Measurements from ENCODE around the gene RIPK3.
"Not testable (repeated sequence)": the region's sequence is repeated elsewhere in the genome, so short reads cannot be mapped to it uniquely, and the experiment has no call there.

RIPK3 gene

DNA sequence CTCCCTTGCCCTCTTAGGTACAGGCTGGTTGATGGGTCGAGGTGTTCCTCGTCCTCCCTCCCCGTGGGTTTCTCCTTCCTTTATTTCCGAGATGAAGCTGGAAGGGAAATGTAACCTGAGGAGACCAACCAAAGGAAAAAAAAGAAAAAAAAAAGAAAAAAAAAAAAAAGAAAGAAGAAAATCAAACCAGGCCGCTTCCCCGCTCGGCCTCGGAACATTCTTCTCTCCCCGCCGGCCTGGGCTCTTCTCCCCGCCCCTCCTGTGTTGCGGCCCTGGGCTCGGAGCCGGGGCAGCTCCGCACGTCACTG is 26.6 kb upstream of the RIPK3 start:
- DNase-seq: no peak
- H3K9me3 Mint-ChIP-seq: no peaks in the 10 kb centered on the region
- no peak overlapping the region for H3K27ac Mint-ChIP-seq
- H3K4me1 Mint-ChIP-seq: peaks cover 30% of the 10 kb centered on the region
- H3K27me3 Mint-ChIP-seq: peaks cover 85% of the 10 kb centered on the region
- no peak overlapping the region for H3K4me3 Mint-ChIP-seq
- H3K36me3 Mint-ChIP-seq: peaks cover 2% of the 10 kb centered on the region
- CTCF ChIA-PET: interaction anchor here (1.5 to 2.3 kb wide), 3 partner anchors 53 to 70 kb away, joined by 4 to 38 read pairs (median 15); partner anchors contain the start of gene KHNYN

DNA sequence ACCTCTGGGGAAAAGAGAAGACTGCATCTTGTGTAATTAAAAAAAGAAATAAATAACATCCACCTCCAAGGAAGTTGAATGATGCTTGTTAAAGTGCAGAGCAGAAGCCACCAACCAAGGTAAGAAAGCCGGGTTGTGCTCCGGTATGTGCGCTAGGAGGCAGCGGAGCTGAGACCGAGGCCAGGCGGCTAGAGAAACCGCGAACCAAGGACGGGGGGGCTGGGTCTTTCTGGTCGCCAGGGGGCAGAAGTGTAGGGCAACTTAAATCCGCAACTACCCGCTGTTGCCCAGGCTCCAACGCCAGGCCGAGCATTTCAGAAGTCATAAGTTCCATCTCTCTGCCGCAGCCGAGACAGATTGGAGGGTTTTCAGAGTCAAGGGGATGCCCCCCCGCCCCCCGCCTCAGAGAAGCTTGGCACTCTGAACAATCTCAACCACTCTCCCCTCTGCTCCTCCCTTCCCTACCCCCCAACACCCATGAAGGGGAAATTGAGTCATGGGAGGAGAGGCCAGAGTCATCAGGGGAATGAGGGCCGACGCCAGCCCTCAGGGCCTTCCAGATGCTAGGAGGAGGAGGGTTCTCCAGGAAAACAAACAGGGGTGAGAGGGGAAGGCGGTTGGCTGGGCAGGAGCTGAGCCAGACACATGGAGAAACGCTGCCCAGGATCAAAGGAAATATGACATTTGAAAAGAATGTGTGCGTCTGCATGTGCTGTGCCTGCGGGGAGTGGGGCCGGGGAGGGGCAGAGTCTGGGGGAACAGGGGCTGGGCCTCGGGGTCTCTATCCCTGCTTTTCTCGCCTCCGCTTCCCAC is 26.0 kb upstream of the RIPK3 start:
- H3K4me3 Mint-ChIP-seq: no peak overlapping the region
- peak; percentile 70 for DNase-seq
- no peaks in the 10 kb centered on the region for H3K9me3 Mint-ChIP-seq
- H3K27me3 Mint-ChIP-seq: peaks cover 84% of the 10 kb centered on the region
- no peak overlapping the region for H3K27ac Mint-ChIP-seq
- H3K36me3 Mint-ChIP-seq: peaks cover 2% of the 10 kb centered on the region
- CTCF ChIA-PET: interaction anchor here (0.8 to 2.3 kb wide), 5 partner anchors 31 to 71 kb away, joined by 3 to 38 read pairs (median 4); partner anchors contain the start of gene KHNYN
- H3K4me1 Mint-ChIP-seq: peaks cover 30% of the 10 kb centered on the region

- Mint-ChIP-seq H3K27ac (no peak overlapping the region), H3K36me3 (peaks cover 2% of the 10 kb centered on the region), H3K4me1 (peaks cover 30% of the 10 kb centered on the region), H3K27me3 (peaks cover 83% of the 10 kb centered on the region), H3K9me3 (no peaks in the 10 kb centered on the region), H3K4me3 (no peak overlapping the region)
- CTCF ChIA-PET: interaction anchor here (0.8 to 2.3 kb wide), 4 partner anchors 31 to 72 kb away, joined by 3 to 38 read pairs (median 10); partner anchors contain the start of gene KHNYN
- DNase-seq: no peak
Measured at GRCh38 chr14:24364841-24365240, 25.1 kb upstream of the RIPK3 start.

DNA sequence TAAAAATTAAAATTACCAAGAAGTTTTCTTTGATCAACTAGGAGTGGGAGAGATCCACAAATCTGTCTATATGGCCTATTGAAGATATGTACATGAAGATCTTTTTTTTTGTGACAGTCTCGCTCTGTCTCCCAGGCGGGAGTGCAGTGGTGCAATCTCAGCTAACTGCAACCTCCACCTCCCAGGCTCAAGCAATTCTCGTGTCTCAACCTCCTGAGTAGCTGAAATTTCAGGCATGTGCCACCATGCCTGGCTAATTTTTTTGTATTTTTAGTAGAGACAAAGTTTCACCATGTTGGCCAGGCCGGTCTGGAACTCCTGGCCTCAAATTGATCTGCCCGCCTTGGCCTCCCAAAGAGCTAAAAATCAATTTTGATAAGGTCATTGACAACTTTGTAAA is 23.6 kb upstream of the RIPK3 start:
- Mint-ChIP-seq H3K9me3 (no peaks in the 10 kb centered on the region), H3K27ac (no peak overlapping the region), H3K36me3 (peaks cover 2% of the 10 kb centered on the region), H3K4me3 (no peak overlapping the region), H3K4me1 (peaks cover 26% of the 10 kb centered on the region), H3K27me3 (peaks cover 71% of the 10 kb centered on the region)
- CTCF ChIA-PET: interaction anchor here (1.1 kb wide), 1 partner anchor 68 kb away, joined by 3 read pairs; no protein-coding TSS in a partner anchor
- no peak for DNase-seq

- peaks cover 1% of the 10 kb centered on the region for H3K36me3 Mint-ChIP-seq
- peaks cover 21% of the 10 kb centered on the region for H3K4me1 Mint-ChIP-seq
- no peaks in the 10 kb centered on the region for H3K9me3 Mint-ChIP-seq
- CTCF ChIA-PET: interaction anchor here (1.6 to 2.4 kb wide), 3 partner anchors 10 to 69 kb away, joined by 6 to 13 read pairs (median 7); no protein-coding TSS in a partner anchor
- peaks cover 67% of the 10 kb centered on the region for H3K27me3 Mint-ChIP-seq
- DNase-seq: no peak
- no peak overlapping the region for H3K4me3 Mint-ChIP-seq
- no peak overlapping the region for H3K27ac Mint-ChIP-seq
Measured at GRCh38 chr14:24362241-24362960, 22.6 kb upstream of the RIPK3 start.

DNA sequence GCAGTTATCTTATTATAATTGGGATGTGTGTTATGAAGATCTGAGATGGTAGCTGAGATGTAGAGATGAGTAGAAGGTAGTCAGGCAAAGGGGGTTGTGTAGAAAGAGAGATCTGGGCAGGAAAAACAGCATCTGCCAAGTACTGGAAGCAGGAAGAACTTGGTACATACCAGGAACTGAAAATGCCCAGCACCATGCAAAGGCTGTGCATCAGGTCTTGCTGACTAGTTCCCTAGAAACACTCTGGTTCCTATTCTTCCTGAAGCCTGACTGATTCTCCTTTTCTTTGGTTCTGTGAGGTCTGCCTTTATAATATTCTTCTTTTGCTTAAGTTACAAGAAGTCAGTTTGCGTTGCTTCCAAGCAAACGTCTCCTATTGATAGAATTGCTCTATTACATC is 21.5 kb upstream of the RIPK3 start:
- H3K27me3 Mint-ChIP-seq: peaks cover 58% of the 10 kb centered on the region
- H3K27ac Mint-ChIP-seq: no peak overlapping the region
- no peaks in the 10 kb centered on the region for H3K9me3 Mint-ChIP-seq
- H3K4me3 Mint-ChIP-seq: no peak overlapping the region
- CTCF ChIA-PET: interaction anchor here (1.6 to 2.4 kb wide), 3 partner anchors 9 to 70 kb away, joined by 6 to 13 read pairs (median 7); no protein-coding TSS in a partner anchor
- DNase-seq: no peak
- H3K36me3 Mint-ChIP-seq: no peaks in the 10 kb centered on the region
- H3K4me1 Mint-ChIP-seq: peaks cover 13% of the 10 kb centered on the region

DNA sequence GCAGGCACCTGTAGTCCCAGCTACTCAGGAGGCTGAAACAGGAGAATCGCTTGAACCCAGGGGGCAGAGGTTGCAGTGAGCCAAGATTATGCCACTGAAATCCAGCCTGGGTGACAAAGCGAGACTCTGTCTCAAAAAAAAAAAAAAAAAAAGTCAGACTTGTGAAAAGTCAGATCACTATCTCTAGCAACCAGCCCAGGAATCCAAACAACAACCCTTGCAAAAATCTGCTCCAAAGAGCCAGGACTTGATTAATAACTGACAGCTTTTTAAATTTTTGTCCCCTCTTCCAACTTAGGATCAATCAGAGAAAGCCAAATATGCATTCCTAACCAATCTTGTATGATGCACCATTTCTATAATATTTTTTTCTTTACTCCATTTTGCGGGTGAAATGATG is 20.5 kb upstream of the RIPK3 start:
- Mint-ChIP-seq H3K4me1 (peaks cover 5% of the 10 kb centered on the region), H3K36me3 (no peaks in the 10 kb centered on the region), H3K4me3 (no peak overlapping the region), H3K27ac (no peak overlapping the region), H3K9me3 (no peaks in the 10 kb centered on the region), H3K27me3 (peaks cover 50% of the 10 kb centered on the region)
- CTCF ChIA-PET: interaction anchor here (0.9 to 2.1 kb wide), 2 partner anchors 8 to 27 kb away, joined by 3 to 6 read pairs; no protein-coding TSS in a partner anchor
- no peak for DNase-seq

- CTCF ChIA-PET: no interaction called here
- Mint-ChIP-seq H3K4me3 (no peak overlapping the region), H3K4me1 (no peaks in the 10 kb centered on the region), H3K9me3 (no peaks in the 10 kb centered on the region), H3K36me3 (no peaks in the 10 kb centered on the region), H3K27ac (no peak overlapping the region), H3K27me3 (peaks cover 54% of the 10 kb centered on the region)
- no peak for DNase-seq
Measured at GRCh38 chr14:24356208-24356607, 16.4 kb upstream of the RIPK3 start.

DNA sequence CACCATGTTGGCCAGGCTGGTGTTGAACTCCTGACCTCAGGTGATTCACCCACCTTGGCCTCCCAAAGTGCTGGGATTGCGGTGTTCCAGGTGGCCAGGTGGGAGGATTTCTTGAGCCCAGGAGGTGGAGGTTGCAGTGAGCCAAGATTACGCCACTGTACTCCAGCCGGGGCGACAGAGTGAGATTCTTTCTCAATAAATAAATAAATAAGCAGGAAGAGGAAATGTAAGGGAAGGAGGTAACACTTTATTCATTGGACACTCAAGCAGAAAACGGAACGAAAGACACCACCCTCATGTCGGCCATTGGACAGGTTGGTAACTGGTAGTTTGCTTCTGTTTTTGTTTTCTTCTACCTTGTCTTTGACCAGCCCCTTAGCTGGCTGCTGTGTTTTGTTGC is 15.2 kb upstream of the RIPK3 start:
- CTCF ChIA-PET: no interaction called here
- no peaks in the 10 kb centered on the region for H3K4me1 Mint-ChIP-seq
- no peaks in the 10 kb centered on the region for H3K36me3 Mint-ChIP-seq
- H3K27me3 Mint-ChIP-seq: peaks cover 57% of the 10 kb centered on the region
- no peak overlapping the region for H3K27ac Mint-ChIP-seq
- no peak overlapping the region for H3K4me3 Mint-ChIP-seq
- no peak for DNase-seq
- H3K9me3 Mint-ChIP-seq: no peaks in the 10 kb centered on the region

DNA sequence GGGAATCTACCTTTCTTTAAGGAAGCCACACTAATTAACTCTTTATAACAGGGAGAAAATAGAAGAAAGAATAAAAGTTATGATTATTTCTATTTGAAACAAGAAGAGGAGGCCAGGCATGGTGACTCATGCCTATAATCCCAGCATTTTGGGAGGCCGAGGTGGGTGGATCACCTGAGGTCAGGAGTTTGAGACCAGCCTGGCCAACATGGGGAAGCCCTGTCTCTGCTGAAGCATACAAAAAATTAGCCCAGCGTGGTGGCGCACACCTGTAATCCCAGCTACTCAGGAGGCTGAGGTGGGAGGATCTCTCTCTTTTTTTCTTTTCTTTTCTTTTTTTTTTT is 14.7 kb upstream of the RIPK3 start:
- H3K27ac Mint-ChIP-seq, H3K36me3 Mint-ChIP-seq, H3K9me3 Mint-ChIP-seq, CTCF ChIA-PET, DNase-seq, H3K4me1 Mint-ChIP-seq, H3K4me3 Mint-ChIP-seq: not testable (repeated sequence)
- H3K27me3 Mint-ChIP-seq: peaks cover 58% of the 10 kb centered on the region

DNA sequence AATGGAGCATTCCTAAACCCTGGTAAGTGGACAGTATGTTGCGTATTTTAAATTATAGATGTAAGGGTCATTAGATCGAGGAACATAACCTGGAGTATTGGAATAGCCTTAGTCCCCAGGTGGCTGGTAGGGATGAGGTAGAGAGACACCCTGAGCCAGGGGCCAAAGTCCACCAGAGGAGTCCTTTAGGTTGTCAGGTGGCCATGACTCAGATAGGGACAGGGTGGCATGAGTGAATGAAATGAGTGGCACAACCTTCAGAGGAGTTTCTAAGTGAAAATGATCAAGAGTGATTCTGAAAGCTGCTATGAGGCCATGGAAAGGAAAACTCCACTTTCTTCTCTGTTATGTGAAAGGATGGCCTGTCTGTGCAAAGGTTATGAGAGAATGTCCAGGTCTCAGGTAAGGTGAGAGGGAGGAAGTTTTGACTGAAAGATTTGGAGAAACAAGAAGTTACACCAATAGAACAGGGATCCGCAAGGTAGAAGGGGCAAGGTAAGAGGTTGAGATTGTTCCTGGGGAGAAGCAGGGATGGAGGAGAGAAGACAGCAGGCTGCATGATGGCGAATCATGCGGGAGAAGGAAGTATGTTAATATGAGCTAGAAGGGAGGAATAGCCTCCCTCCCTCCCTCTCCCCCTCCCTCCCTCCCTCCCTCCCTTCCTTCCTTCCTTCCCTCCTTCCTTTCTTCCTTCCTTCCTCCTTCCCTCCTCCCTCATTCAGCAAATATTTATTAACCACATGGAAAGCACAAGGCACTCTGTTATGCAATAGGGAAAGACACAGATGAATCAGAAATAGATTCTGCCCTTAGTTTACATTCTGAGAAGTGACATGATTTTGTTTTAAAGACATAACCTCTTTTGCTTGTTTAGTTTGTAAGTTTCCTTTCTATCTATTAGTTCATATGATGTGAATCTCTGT is 14.0 kb upstream of the RIPK3 start:
- no peaks in the 10 kb centered on the region for H3K9me3 Mint-ChIP-seq
- H3K4me3 Mint-ChIP-seq: no peak overlapping the region
- CTCF ChIA-PET: interaction anchor here (2.2 kb wide), 1 partner anchor 7 kb away, joined by 6 read pairs; no protein-coding TSS in a partner anchor
- no peak for DNase-seq
- peaks cover 61% of the 10 kb centered on the region for H3K27me3 Mint-ChIP-seq
- H3K36me3 Mint-ChIP-seq: no peaks in the 10 kb centered on the region
- H3K27ac Mint-ChIP-seq: no peak overlapping the region
- no peaks in the 10 kb centered on the region for H3K4me1 Mint-ChIP-seq

- Mint-ChIP-seq H3K27ac (no peak overlapping the region), H3K36me3 (no peaks in the 10 kb centered on the region), H3K9me3 (no peaks in the 10 kb centered on the region), H3K27me3 (peaks cover 65% of the 10 kb centered on the region), H3K4me3 (no peak overlapping the region), H3K4me1 (no peaks in the 10 kb centered on the region)
- CTCF ChIA-PET: interaction anchor here (0.7 to 2.2 kb wide), 4 partner anchors 10 to 80 kb away, joined by 3 to 6 read pairs (median 4); no protein-coding TSS in a partner anchor
- DNase-seq: no peak
Measured at GRCh38 chr14:24351517-24351916, 11.7 kb upstream of the RIPK3 start.

GRCh38 chr14:24349742-24350141 is 10.0 kb upstream of the RIPK3 start:
- Mint-ChIP-seq H3K4me1 (no peaks in the 10 kb centered on the region), H3K9me3 (no peaks in the 10 kb centered on the region), H3K27ac (no peak overlapping the region), H3K36me3 (no peaks in the 10 kb centered on the region), H3K27me3 (peaks cover 72% of the 10 kb centered on the region), H3K4me3 (no peak overlapping the region)
- CTCF ChIA-PET: no interaction called here
- DNase-seq: no peak

DNA sequence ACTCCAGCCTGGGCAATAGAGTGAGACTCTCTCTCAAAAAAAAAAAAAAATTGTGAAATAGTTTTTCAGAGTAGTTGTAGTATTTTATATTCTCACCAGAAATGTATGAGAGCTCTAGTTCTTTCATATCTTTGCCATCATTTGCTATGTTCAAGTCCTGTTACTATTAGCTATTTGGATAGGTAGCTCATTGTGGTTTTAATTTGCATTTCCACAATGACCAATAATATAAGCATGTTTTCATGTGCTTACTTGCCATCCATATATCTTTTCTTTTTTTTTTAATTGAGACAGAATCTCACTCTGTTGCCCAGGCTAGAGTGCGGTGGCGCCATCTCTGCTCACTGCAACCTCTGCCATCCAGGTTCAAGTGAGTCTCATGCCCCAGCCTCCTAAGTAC is 8.4 kb upstream of the RIPK3 start:
- no peak overlapping the region for H3K27ac Mint-ChIP-seq
- CTCF ChIA-PET: interaction anchor here (1.2 to 1.5 kb wide), 2 partner anchors 34 to 74 kb away, joined by 3 to 4 read pairs; no protein-coding TSS in a partner anchor
- H3K9me3 Mint-ChIP-seq: no peaks in the 10 kb centered on the region
- peaks cover 65% of the 10 kb centered on the region for H3K27me3 Mint-ChIP-seq
- H3K36me3 Mint-ChIP-seq: no peaks in the 10 kb centered on the region
- H3K4me3 Mint-ChIP-seq: no peak overlapping the region
- no peak for DNase-seq
- no peaks in the 10 kb centered on the region for H3K4me1 Mint-ChIP-seq

All from activated naive CD4-positive, alpha-beta T cell treated with anti-CD3 and anti-CD28 coated beads, Interleukin-2, amount 10 ng/mL, durations not matched to agents 7 days and 5 days (primary cell).